HFF-Myc (cell line): ENCODE results near the gene DNAI2.
"Not testable (repeated sequence)": the region's sequence is repeated elsewhere in the genome, so short reads cannot be mapped to it uniquely, and the experiment has no call there.

ENCODE experiments used
- DNase-seq: peaks from one replicate; pipeline ENCODE4 v3.0.0-alpha.2; 2011; ENCODE audit warnings: low read depth; ENCODE audit errors: extremely low read depth
- H3K4me3 ChIP-seq: replicated peaks from 2 replicates; pipeline ENCODE4 v1.5.1; 2011; ENCODE audit warnings: low read depth, mild to moderate bottlenecking, control low read depth, low read length
- TF ChIP-seq, protein P1 (sequence below): IDR thresholded peaks from 2 replicates; pipeline ENCODE4 v1.5.1; 2012; ENCODE audit warnings: mild to moderate bottlenecking, low read depth, low read length, control low read depth; ENCODE audit errors: missing control alignments

DNAI2 gene

DNA sequence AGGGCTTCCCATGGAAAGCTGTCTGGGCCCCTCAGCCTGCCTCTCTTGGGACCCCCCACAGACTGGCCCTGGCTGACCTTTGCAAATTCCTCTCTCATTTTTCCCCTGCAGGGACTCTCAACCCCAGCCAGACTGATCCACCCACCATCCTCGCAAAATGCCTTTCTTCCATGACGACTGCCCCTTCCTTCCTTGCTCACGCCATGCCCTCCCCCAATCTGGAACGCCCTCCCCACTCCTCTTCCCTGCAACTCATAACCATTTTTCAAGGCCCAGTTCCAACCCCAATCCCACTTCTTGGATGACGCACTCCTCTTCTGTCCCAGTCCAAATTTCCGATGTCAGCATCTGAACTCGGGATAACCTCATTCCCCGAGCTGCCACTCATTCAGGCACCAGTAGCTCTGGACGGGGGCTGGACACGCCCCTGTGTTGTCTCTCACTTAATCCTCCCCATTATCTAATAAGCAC lies 1.3 kb upstream of the DNAI2 start:
- TF ChIP-seq, protein P1, sequence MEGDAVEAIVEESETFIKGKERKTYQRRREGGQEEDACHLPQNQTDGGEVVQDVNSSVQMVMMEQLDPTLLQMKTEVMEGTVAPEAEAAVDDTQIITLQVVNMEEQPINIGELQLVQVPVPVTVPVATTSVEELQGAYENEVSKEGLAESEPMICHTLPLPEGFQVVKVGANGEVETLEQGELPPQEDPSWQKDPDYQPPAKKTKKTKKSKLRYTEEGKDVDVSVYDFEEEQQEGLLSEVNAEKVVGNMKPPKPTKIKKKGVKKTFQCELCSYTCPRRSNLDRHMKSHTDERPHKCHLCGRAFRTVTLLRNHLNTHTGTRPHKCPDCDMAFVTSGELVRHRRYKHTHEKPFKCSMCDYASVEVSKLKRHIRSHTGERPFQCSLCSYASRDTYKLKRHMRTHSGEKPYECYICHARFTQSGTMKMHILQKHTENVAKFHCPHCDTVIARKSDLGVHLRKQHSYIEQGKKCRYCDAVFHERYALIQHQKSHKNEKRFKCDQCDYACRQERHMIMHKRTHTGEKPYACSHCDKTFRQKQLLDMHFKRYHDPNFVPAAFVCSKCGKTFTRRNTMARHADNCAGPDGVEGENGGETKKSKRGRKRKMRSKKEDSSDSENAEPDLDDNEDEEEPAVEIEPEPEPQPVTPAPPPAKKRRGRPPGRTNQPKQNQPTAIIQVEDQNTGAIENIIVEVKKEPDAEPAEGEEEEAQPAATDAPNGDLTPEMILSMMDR, result no peak
- DNase-seq, result no peak
- H3K4me3 ChIP-seq, result no peak overlapping the region

DNA sequence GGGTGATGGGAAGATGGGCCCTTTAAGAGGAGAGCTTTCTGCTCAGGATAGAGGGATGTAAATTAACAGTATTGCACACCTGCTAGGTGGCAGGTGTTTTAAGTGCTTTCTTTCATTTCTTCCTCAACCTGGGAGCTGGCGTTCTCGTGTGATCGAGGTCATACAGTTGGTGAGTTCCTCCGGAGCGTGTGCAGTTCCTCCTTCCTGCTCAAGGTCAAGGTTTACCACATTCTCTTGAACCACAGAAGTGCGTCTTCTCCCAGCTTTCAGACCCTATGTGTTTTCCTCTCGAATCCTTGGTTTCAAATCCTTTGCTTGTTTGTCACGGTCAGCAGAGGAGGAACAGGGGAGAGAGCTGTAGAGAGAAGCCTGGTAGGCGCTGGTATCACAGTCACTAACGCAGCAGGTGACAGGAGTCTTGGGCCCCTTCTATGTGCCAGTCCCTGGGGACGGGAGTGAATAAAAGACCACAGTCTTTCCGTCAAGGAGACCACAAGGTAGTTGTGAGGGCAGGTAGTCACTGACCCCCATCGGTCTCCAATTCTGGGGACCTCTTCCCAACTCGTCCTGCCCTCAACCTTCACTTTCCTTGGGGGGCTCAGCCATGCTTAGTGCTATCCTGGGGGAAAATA lies 791 bp downstream of the DNAI2 start:
- TF ChIP-seq, protein P1, result no peak
- no peak overlapping the region for H3K4me3 ChIP-seq
- DNase-seq, result no peak

DNA sequence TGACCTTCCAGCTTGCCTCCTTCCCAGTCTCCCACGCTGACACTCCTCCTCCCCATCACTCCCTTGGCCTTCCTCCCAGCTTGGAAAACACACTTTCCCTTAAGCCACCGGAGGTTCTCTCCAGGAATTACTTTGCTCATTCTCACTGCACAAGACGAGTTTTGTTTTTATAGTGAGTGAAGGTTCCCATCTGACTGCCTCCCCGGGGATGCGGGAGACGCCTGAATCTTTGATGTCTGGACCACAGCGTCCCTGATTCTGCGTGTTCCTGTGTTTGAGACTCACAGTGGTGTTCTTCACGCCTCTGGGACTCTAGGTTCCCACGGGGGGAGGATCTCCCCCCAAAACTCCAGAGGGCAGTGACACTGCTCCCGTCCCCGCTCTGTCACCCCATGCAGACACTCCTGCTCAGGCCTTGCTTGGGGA lies 2.0 kb downstream of the DNAI2 start:
- no peak for DNase-seq
- no peak overlapping the region for H3K4me3 ChIP-seq
- TF ChIP-seq, protein P1, result no peak

DNA sequence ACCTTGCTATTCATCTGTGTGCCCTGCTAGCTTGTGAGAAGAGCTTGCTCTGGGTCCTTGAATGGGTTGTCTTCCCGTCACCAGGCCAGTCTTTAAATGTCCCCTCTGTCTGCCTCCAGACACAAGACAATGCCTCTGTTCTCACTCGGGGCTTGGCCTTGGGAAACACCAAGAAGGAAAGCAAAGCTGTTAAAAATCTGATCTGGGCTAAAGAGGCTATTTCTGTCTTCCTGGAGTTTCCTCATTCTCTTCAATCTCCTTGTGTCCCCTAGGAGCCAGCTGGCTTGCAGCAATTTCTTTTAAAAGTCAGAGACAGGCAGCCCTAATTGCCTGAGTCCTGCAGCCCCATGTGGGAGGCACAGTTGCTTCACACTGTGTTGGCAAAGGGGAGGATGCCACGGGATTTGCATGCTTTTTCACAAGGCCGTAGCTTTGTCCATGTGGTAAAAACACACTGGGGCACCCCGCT lies 2.5 kb downstream of the DNAI2 start:
- no peak overlapping the region for H3K4me3 ChIP-seq
- DNase-seq, result no peak
- TF ChIP-seq, protein P1, result no peak

DNA sequence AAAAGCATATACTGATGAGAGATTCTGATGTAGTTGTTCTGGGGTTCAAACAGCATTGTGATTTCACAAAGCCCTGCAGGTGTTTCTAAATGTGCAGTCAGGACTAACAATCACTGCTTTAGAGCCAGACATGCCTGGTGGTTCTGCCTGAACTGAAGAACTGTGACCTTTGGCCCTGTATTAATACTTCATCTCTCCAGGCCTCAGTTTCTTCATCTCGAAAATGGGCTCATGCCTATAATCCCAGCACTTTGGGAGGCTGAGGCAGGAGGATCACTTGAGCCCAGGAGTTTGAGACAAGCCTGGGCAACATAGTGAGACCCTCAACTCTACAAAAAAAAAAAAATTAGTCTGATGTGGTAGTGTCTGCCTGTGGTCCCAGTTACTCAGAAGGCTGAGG lies 3.9 kb downstream of the DNAI2 start:
- no peak overlapping the region for H3K4me3 ChIP-seq
- TF ChIP-seq, protein P1, result no peak
- DNase-seq, result no peak

DNA sequence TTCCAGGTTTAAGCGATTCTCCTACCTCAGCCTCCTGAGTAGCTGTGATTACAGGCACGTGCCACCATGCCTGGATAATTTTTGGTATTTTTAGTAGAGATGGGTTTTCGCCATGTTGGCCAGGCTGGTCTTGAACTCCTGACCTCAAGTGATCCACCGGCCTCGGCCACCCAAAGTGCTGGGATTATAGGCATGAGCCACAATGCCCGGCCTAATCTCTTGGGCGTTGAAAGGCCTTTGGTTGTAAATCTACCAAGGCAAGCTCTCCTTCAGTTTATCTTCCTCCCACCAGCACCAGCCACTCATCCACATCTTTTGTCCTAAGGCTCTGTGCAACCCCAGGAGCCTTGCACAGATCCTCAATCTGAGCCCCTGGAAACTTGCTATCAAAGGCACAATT lies 5.6 kb downstream of the DNAI2 start:
- not testable (repeated sequence) for H3K4me3 ChIP-seq, DNase-seq

DNA sequence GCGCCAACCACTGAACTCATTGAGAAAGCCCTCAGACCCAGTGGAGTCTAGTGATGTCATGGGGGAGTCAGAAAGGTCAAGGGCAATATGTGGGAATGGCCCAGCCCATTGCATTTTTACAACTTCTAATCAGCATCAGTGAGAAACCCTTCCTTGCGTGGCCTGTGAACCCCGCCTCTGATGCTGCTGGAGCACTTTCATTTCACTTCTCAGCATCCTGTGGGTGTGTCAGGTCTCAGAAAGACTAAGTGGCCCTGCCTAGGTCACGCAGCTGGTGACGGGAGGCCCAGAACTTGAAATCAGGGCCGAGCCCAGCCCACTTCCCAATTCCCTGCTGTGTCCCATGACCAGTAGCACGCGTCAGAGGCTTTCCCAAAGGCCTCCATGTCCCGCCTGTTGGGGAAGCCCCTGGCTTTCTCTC lies 6.1 kb downstream of the DNAI2 start:
- H3K4me3 ChIP-seq, result no peak overlapping the region
- no peak for DNase-seq
- TF ChIP-seq, protein P1, result no peak
